K562 (cell line): ENCODE results near the gene CSMD2. TPM values are rescaled to one million over a fixed set of nuclear protein-coding genes. Genes with fewer than 3 reads are reported as not detected.

Experiments
- ATAC-seq: fragments of 200-7000 bp; cut with Tn5 transposase; 3 replicates; pipeline ENCODE4 v1.9.1; 2020; ENCODE audit warnings: moderate library complexity
- BruUV-seq: library from RNA; stranded (reverse); fragments of 400-500 nt; replicated peaks from 2 replicates; lab custom pipeline; 2021; lab: Mats Ljungman, UMichigan
- CTCF ChIA-PET: fragments of 300-600 bp; formaldehyde crosslinking; extraction: SDS; loops from one replicate; lab custom pipeline; 2021; ENCODE audit warnings: low intra/inter-chr PET ratio; lab: Yijun Ruan, JAX
- POLR2A ChIA-PET: fragments of 300-600, 350-650 bp; sonication (Branson Sonifier 250); formaldehyde crosslinking; extraction: SDS; loops from one replicate; lab custom pipeline; 2021; ENCODE audit warnings: antibody characterized with exemption, inconsistent platforms; lab: Yijun Ruan, JAX
- DNase-seq, 4 experiments: peaks; one replicate each; pipeline versions ENCODE4 v3.0.0 to v3.0.0-alpha.2; 2011 to 2018; ENCODE audit warnings: low spot score in 3 of 4, mixed read lengths in 3 of 4; ENCODE audit errors: extremely low read depth in 1 of 4
- FAIRE-seq: peaks from 2 replicates; lab custom pipeline; 2011; peaks lifted over from hg19 to GRCh38; lab: Jason Lieb, UNC
- H2AFZ ChIP-seq: 2 replicates; pipeline ENCODE4 v1.6.0; 2011; ENCODE audit warnings: low read depth, low read length, control low read depth, inconsistent platforms
- H3K27ac ChIP-seq: fragments of 200-600 bp; 3 replicates; pipeline ENCODE4 v1.8.0; 2011; ENCODE audit warnings: low read depth, mild to moderate bottlenecking, control low read depth, inconsistent platforms, low read length, moderate library complexity, mixed read lengths; ENCODE audit errors: extremely low read depth
- H3K27me3 ChIP-seq, 2 experiments: fragments of 300-600 bp in 1 of 2; 2 replicates in 1 of 2; 3 replicates in 1 of 2; pipeline versions ENCODE4 v1.6.0 to v1.8.0; 2011; ENCODE audit warnings: inconsistent platforms in 2 of 2, low read length in 2 of 2, mild to moderate bottlenecking in 1 of 2, mixed read lengths in 1 of 2, moderate library complexity in 1 of 2; ENCODE audit not compliant: control insufficient read depth in 2 of 2, insufficient read depth in 2 of 2
- H3K36me3 ChIP-seq: fragments of 300-600 bp; 3 replicates; pipeline ENCODE4 v1.8.0; 2011; ENCODE audit warnings: mild to moderate bottlenecking, low read length, inconsistent platforms; ENCODE audit not compliant: control insufficient read depth, insufficient read depth
- H3K4me1 ChIP-seq, 2 experiments: fragments of 200-600 bp in 1 of 2; replicated peaks in 1 of 2; 2 replicates in 1 of 2; 3 replicates in 1 of 2; pipeline versions ENCODE4 v1.5.1 to v1.8.0; 2011; ENCODE audit warnings: inconsistent platforms in 2 of 2, low read length in 2 of 2, mild to moderate bottlenecking in 1 of 2, mixed read lengths in 1 of 2, moderate library complexity in 1 of 2; ENCODE audit not compliant: control insufficient read depth in 2 of 2, insufficient read depth in 2 of 2
- H3K4me2 ChIP-seq: 2 replicates; pipeline ENCODE4 v1.6.1; 2011; ENCODE audit warnings: low read length, control low read depth, inconsistent platforms, mixed read lengths; ENCODE audit not compliant: insufficient read depth
- H3K4me3 ChIP-seq: fragments of 200-600 bp; sonication (generic), shearing (Covaris generic); 2 replicates; pipeline ENCODE4 v1.5.1; 2016; ENCODE audit warnings: control low read depth, inconsistent platforms
- H3K79me2 ChIP-seq: fragments of 200-600 bp; 3 replicates; pipeline ENCODE4 v1.8.0; 2011; ENCODE audit warnings: low read length, inconsistent platforms; ENCODE audit not compliant: control insufficient read depth, insufficient read depth
- H3K9ac ChIP-seq, 2 experiments: 2 replicates each; pipeline versions ENCODE4 v1.6.0 to v1.6.1; 2011; ENCODE audit warnings: low read depth in 2 of 2, low read length in 2 of 2, control low read depth in 1 of 2, inconsistent platforms in 1 of 2, mild to moderate bottlenecking in 1 of 2, mixed read lengths in 1 of 2; ENCODE audit not compliant: insufficient read depth in 1 of 2
- H3K9me1 ChIP-seq: one replicate; pipeline ENCODE4 v1.6.0; 2011; ENCODE audit warnings: inconsistent platforms, mild to moderate bottlenecking, low read length, moderate library complexity; ENCODE audit not compliant: control insufficient read depth, insufficient read depth
- H3K9me3 ChIP-seq: replicated peaks from 2 replicates; pipeline ENCODE4 v1.5.1; 2011; ENCODE audit warnings: low read depth, low read length, inconsistent platforms; ENCODE audit not compliant: control insufficient read depth, insufficient read depth
- H4K20me1 ChIP-seq: replicated peaks from 2 replicates; pipeline ENCODE4 v1.6.1; 2011; ENCODE audit warnings: low read length, inconsistent platforms, mixed read lengths; ENCODE audit not compliant: control insufficient read depth, insufficient read depth
- CTCF ChIP-seq, 3 experiments: IDR thresholded peaks in 2 of 3; conservative IDR thresholded peaks in 1 of 3; 2 replicates each; pipeline ENCODE4 v1.5.1; 2011 to 2012; ENCODE audit warnings: low read length in 3 of 3, mild to moderate bottlenecking in 3 of 3, control low read depth in 2 of 3, improper control_type of control experiment in 1 of 3, inconsistent platforms in 1 of 3, low read depth in 1 of 3, mixed read lengths in 1 of 3, moderate library complexity in 1 of 3; ENCODE audit not compliant: insufficient read depth in 2 of 3
- EZH2 ChIP-seq: IDR thresholded peaks from 2 replicates; pipeline ENCODE4 v1.6.1; 2012; ENCODE audit warnings: low read depth, mild to moderate bottlenecking, inconsistent platforms, low read length, borderline replicate concordance
- RAD21 ChIP-seq, 2 experiments: fragments of 250-450 bp in 1 of 2; fragments of 450-650 bp in 1 of 2; sonication (Bioruptor Pico) in 1 of 2; formaldehyde crosslinking in 1 of 2; IDR thresholded peaks in 1 of 2; conservative IDR thresholded peaks in 1 of 2; 2 replicates each; pipeline versions ENCODE4 v1.4.0 to v1.8.0; 2020 to 2022; ENCODE audit warnings: mild to moderate bottlenecking in 2 of 2, moderate library complexity in 1 of 2
- SMC3 ChIP-seq: conservative IDR thresholded peaks from 2 replicates; pipeline ENCODE4 v1.6.1; 2011; ENCODE audit warnings: low read depth, low read length, improper control_type of control experiment; ENCODE audit not compliant: insufficient read depth
- WGBS: fragments of 100-300 bp; shearing (Covaris generic); methylation state at CpG from one replicate; pipeline ENCODE4 v1.1.6; 2016; ENCODE audit warnings: low coverage, mixed read lengths; ENCODE audit not compliant: insufficient coverage; ENCODE audit errors: missing lambda C conversion rate; 5-methylcytosine and 5-hydroxymethylcytosine counted together
- in situ Hi-C: fragments of 300-500 bp; cut with MboI; formaldehyde crosslinking; loops from 4 replicates; pipeline ENCODE4 v1.15.0; 2018; ENCODE audit warnings: inconsistent platforms, mixed read lengths
- intact Hi-C: fragments of 100-400 bp; cut with micrococcal nuclease; formaldehyde crosslinking; loops from 2 replicates; pipeline ENCODE4 v1.14.2; 2022
- polyA plus RNA-seq, 8 experiments: library from polyadenylated mRNA; depleted of rRNA in 4 of 8; stranded (reverse) in 5 of 8; unstranded in 3 of 8; fragments of >200 nt; fragmentation: Nextera tagmentation in 2 of 8; fragmentation: Illumina TruSeq in 1 of 8; extraction: Ambion mirVana in 2 of 8; extraction: Trizol in 1 of 8; gene quantifications; 2 replicates each; pipeline versions ENCODE4 v1.2.1 to v1.2.3, GENCODE V29; 2011 to 2014; ENCODE audit warnings: inconsistent platforms in 1 of 8, missing spikeins in 1 of 8
- total RNA-seq, 7 experiments: library from RNA; depleted of rRNA in 6 of 7; stranded (reverse); fragments of >200 nt in 6 of 7; fragmentation: Illumina TruSeq in 2 of 7; extraction: Trizol in 2 of 7; gene quantifications; 2 replicates each; pipeline versions ENCODE4 v1.2.1 to v1.2.3, GENCODE V29; 2011 to 2021; ENCODE audit warnings: low replicate concordance in 1 of 7

CSMD2 gene
- total and polyA plus RNA-seq, 9 of the 15 experiments (the other 6 are each of a cell fraction or from before 2014, with no cell fraction given), result not detected

GRCh38 chr1:33641104-33641830 is 523.8 kb downstream of the CSMD2 start:
- FAIRE-seq (peak; percentile 76), DNase-seq (peak; percentile 28 to 35 (median 28)), ATAC-seq (peak; percentile 68)
- no peak overlapping the region for H3K4me2 ChIP-seq
- H3K4me3 ChIP-seq, result no peak overlapping the region
- 3% methylated on average over 5 of the region's 5 CpGs for WGBS
- no peak overlapping the region for H3K9ac ChIP-seq
- ChIA-PET CTCF (interaction anchor here (0.9 kb wide), 1 partner anchor 9 kb away, joined by 3 read pairs; no protein-coding TSS in a partner anchor), POLR2A (no interaction called here)
- in situ Hi-C loops, result no loop called here
- H3K36me3 ChIP-seq, result no peaks in the 10 kb centered on the region
- no peaks in the 10 kb centered on the region for H3K9me1 ChIP-seq
- no peaks in the 10 kb centered on the region for H4K20me1 ChIP-seq
- BruUV-seq, result no TSS peak
- TF ChIP-seq SMC3 (peak; percentile 36; the same call in 1 of the 2 replicates), EZH2 (no peak), CTCF (IDR thresholded peaks at IDR 0.05 in 2 of 3, conservative IDR thresholded peaks at IDR 0.05 in 1 of 3; ENCODE audit: insufficient read depth in 2 of 3, low read depth in 1 of 3, low read length in 3 of 3) (peak in 2 of 3 experiments; percentile 50 to 52; a peak in 5 of 6 replicates), RAD21 (CRISPR knock-in tag; conservative IDR thresholded peaks at IDR 0.05 in 1 of 2, IDR thresholded peaks at IDR 0.05 in 1 of 2) (peak in 1 of 2 experiments; percentile 46; a peak in 2 of 4 replicates)
- no peak overlapping the region for H2AFZ ChIP-seq
- H3K27ac ChIP-seq, result no peak overlapping the region
- peaks cover 0 to 8% of the 10 kb centered on the region in 2 experiments; a peak in 1 of 5 replicates for H3K27me3 ChIP-seq
- no peaks in the 10 kb centered on the region for H3K9me3 ChIP-seq
- H3K4me1 ChIP-seq, result no peaks in the 10 kb centered on the region
- H3K79me2 ChIP-seq, result no peaks in the 10 kb centered on the region
- intact Hi-C loops, result no loop called here
